Forelimb muscle (tissue), 1 donor: Measurements from ENCODE around the gene EMCN. TPM values are rescaled to one million over a fixed set of nuclear protein-coding genes. Genes with fewer than 3 reads are reported as not detected.
"Not testable (repeated sequence)": the region's sequence is repeated elsewhere in the genome, so short reads cannot be mapped to it uniquely, and the experiment has no call there.

Experiments
- DNase-seq: peaks from one replicate; pipeline ENCODE4 v3.0.0-alpha.2; 2013; ENCODE audit warnings: low read depth
- polyA plus RNA-seq: library from polyadenylated mRNA; unstranded; fragments of 120-200 nt; gene quantifications from one replicate; pipeline ENCODE4 v1.2.1, GENCODE V29; 2013; ENCODE audit not compliant: insufficient read length

The EMCN gene
- polyA plus RNA-seq, 1 donor = 28.4 TPM

GRCh38 chr4:100380401-100380800 lies 137.4 kb downstream of the EMCN start:
- DNase-seq = not testable (repeated sequence)

- no peak for DNase-seq
Observed at GRCh38 chr4:100379583-100380105, 138.2 kb downstream of the EMCN start.

DNA sequence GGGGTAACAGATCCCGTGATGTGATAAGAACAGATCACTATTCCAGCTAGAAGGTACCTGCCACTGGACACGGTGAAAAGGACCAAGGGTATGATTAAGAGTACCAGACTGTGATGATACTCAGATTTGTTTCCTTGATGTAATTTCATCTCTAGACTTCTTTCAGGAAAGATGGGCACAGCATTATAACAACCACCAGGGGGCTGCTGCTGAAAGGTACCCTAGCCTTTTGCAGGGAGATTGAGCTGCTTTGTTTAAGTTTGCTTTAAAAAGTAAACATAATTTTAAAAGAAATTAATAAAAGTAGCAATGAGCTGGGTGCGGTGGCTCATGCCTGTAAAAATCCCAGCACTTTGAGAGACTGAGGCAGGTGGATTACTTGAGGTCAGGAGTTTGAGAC lies 145.4 kb downstream of the EMCN start:
- no peak for DNase-seq

- no peak for DNase-seq
Observed at GRCh38 chr4:100369871-100370270, 148.0 kb downstream of the EMCN start.

- DNase-seq = no peak
Observed at GRCh38 chr4:100367451-100367850, 150.4 kb downstream of the EMCN start.

DNA sequence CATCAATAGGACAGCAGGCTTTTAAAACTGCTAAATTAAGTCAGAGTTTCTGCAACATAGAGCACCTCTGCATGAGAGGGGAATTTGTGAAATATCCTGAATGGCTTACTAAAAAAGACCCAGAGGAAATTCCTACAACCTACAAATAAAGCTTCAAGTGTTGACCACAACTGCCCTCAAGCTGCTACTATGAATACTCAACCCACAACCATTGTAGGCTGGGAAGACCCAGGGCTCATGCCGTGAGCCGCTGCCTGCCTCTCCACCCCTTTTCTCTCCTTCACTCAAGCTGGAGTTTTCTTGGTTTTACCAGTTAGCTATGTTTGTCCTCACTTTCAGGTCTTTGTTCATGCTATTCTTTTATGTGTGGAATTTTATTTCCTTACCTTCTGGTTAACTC lies 151.6 kb downstream of the EMCN start:
- no peak for DNase-seq

- no peak for DNase-seq
Observed at GRCh38 chr4:100362366-100362765, 155.5 kb downstream of the EMCN start.

GRCh38 chr4:100361336-100361735 lies 156.5 kb downstream of the EMCN start:
- no peak for DNase-seq

- no peak for DNase-seq
Observed at GRCh38 chr4:100360211-100360610, 157.6 kb downstream of the EMCN start.

- DNase-seq = peak; percentile 67
Observed at GRCh38 chr4:100359441-100359840, 158.4 kb downstream of the EMCN start.

DNA sequence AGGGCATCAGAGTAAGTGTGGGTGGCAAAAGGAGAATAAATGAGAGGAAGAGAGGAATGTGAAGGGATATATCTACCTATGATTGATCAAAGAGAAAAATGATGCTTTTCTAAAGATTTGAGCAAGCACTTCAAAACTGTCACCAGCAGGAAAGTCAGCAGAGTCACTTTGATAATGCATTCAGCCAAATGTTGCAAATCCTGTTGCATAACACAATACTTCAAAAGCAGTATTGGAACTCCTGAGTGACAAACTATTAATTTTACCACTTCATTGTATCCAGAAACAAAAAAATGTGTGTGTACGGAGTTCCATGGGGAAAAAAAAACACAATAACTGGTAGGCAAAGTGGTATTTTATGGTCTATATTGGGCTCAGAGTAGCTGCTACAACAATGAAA lies 160.3 kb downstream of the EMCN start:
- no peak for DNase-seq

DNA sequence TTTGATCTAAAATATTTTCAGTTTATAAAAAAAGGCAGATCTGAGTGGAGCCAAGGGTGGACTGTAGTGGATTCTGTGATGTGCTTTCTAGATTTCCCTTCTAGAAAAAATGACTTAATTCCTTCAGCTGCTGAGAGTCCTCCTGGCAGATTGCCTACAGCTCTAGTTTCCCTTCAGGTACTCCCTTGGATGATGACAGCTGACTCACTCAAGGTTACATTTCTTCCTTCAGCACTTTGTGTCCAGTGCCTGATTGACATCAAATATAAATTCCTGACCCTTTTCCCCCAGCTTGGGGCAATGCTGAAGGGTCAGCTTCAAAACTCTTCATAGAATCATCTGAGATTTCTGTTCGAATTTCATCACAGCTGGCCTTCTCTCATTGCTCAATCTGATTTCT lies 161.7 kb downstream of the EMCN start:
- DNase-seq = no peak

DNA sequence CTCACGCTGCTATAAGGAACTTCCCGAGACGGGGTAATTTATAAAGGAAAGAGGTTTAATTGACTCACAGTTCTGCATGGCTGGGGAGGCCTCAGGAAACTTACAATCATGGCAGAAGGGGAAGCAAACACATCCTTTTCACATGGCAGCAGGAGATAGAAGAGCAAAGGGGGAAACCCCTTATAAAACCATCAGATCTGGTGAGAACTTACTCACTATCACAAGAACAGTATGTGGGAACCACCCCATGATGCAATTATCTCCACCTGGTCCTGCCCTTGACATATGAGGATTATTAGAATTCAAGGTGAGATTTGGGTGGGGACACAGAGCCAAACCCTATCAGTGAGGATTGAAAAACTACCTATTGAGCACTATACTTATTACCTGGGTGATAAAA lies 165.5 kb downstream of the EMCN start:
- not testable (repeated sequence) for DNase-seq

GRCh38 chr4:100348473-100348872 lies 169.3 kb downstream of the EMCN start:
- no peak for DNase-seq

- DNase-seq = no peak
Observed at GRCh38 chr4:100347241-100347640, 170.6 kb downstream of the EMCN start.

DNA sequence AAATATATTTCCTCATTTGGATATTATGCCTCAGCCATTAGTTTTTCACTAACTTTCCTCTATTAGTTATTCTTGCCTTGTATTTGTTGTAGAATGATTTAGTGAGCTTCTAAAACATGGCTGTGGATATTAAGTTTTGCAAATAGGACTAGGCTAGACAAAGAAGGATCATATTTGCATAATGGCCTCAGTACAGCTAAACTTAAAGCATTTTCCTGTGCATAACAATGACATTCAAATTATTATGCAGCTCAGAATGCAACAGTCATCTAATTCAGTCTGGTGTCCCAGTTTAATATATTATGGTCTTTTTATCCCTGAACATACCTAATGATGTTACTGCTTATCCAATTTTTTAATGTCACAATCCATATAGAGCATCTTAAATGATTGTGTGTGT lies 172.2 kb downstream of the EMCN start:
- DNase-seq = no peak
